ENCODE data around the gene ARFRP1. TPM values are rescaled to one million over a fixed set of nuclear protein-coding genes. Genes with fewer than 3 reads are reported as not detected.
A peak's percentile ranks its signal among the peaks of the same experiment; 100 is the strongest.

The ARFRP1 gene
- total and polyA plus RNA-seq, 2 of the 13 experiments (the other 11 are each of a cell fraction or from before 2014, with no cell fraction given) = 32.0 to 51.1 TPM

DNA sequence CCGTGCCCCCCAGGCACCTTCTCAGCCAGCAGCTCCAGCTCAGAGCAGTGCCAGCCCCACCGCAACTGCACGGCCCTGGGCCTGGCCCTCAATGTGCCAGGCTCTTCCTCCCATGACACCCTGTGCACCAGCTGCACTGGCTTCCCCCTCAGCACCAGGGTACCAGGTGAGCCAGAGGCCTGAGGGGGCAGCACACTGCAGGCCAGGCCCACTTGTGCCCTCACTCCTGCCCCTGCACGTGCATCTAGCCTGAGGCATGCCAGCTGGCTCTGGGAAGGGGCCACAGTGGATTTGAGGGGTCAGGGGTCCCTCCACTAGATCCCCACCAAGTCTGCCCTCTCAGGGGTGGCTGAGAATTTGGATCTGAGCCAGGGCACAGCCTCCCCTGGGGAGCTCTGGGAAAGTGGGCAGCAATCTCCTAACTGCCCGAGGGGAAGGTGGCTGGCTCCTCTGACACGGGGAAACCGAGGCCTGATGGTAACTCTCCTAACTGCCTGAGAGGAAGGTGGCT is 10.4 kb downstream of the ARFRP1 start (continued):
- TF ChIP-seq ZBTB7B (CRISPR knock-in tag; IDR thresholded peaks at IDR 0.05) (0 out of 2 replicates have a peak, but pooled peaks have one; percentile 12), BRCA1 (CRISPR knock-in tag; IDR thresholded peaks at IDR 0.05) (no peak), HIC2 (CRISPR knock-in tag; IDR thresholded peaks at IDR 0.05; ENCODE audit: low read depth) (peak; percentile 61), HNRNPLL (IDR thresholded peaks at IDR 0.05; ENCODE audit: low read depth, low read length, poor library complexity, severe bottlenecking) (no peak), CENPX (CRISPR knock-in tag; IDR thresholded peaks at IDR 0.05) (no peak), KMT2A (CRISPR knock-in tag; IDR thresholded peaks at IDR 0.05) (no peak), HINFP (CRISPR knock-in tag; IDR thresholded peaks at IDR 0.05; ENCODE audit: low read depth) (peak; percentile 50; the same call in 1 of the 2 replicates), ZMYM2 (CRISPR knock-in tag; IDR thresholded peaks at IDR 0.05) (no peak), HMG20B (CRISPR knock-in tag; conservative IDR thresholded peaks at IDR 0.05) (no peak), ZNF256 (CRISPR knock-in tag; conservative IDR thresholded peaks at IDR 0.05) (no peak), BCLAF1 (IDR thresholded peaks at IDR 0.05) (no peak), CEBPB (IDR thresholded peaks at IDR 0.05; ENCODE audit: borderline replicate concordance, low read depth, low read length) (no peak), NCOA5 (CRISPR knock-in tag; IDR thresholded peaks at IDR 0.05) (no peak), ONECUT2 (CRISPR knock-in tag; IDR thresholded peaks at IDR 0.05) (no peak), HNF4G (IDR thresholded peaks at IDR 0.05; ENCODE audit: borderline replicate concordance, low read depth, low read length) (no peak), HNF4G (CRISPR knock-in tag; IDR thresholded peaks at IDR 0.05; ENCODE audit: borderline replicate concordance, low read depth) (no peak), TOE1 (CRISPR knock-in tag; IDR thresholded peaks at IDR 0.05) (no peak), BCL6 (CRISPR knock-in tag; IDR thresholded peaks at IDR 0.05) (no peak), RBFOX2 (IDR thresholded peaks at IDR 0.05; ENCODE audit: low read depth, low read length) (0 out of 2 replicates have a peak, but pooled peaks have one; percentile 5), ZNF878 (CRISPR knock-in tag; IDR thresholded peaks at IDR 0.05) (no peak)
- TF ChIP-seq, protein P1, sequence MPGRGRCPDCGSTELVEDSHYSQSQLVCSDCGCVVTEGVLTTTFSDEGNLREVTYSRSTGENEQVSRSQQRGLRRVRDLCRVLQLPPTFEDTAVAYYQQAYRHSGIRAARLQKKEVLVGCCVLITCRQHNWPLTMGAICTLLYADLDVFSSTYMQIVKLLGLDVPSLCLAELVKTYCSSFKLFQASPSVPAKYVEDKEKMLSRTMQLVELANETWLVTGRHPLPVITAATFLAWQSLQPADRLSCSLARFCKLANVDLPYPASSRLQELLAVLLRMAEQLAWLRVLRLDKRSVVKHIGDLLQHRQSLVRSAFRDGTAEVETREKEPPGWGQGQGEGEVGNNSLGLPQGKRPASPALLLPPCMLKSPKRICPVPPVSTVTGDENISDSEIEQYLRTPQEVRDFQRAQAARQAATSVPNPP (CRISPR knock-in tag; IDR thresholded peaks at IDR 0.05) = no peak
